Mesenteric fat pad (tissue), 1 donor: ENCODE results near the gene TOMM70. TPM values are rescaled to one million over a fixed set of nuclear protein-coding genes. Genes with fewer than 3 reads are reported as not detected.
"Not testable (repeated sequence)": the region's sequence is repeated elsewhere in the genome, so short reads cannot be mapped to it uniquely, and the experiment has no call there.

Source experiments
- DNase-seq: peaks from one replicate; pipeline ENCODE4 v3.0.0-alpha.2; 2020; ENCODE audit warnings: low spot score
- total RNA-seq: library from RNA; stranded (reverse); fragmentation: NEBNext Ultra II Directional; extraction: Animal tissue kit (Norgen Biotek cat#: 25700); gene quantifications from one replicate; pipeline ENCODE4 v1.2.1, GENCODE V29; 2021
- donor health status: DM: yes; HTN: yes; CAD: no.

TOMM70 gene
- total RNA-seq, 1 donor from 2014 or later: 47.8 TPM

GRCh38 chr3:100327377-100327776 is 73.5 kb downstream of the TOMM70 start:
- DNase-seq: not testable (repeated sequence)

- DNase-seq: no peak
Measured at GRCh38 chr3:100325827-100326226, 75.1 kb downstream of the TOMM70 start.

GRCh38 chr3:100324044-100324443 is 76.8 kb downstream of the TOMM70 start:
- no peak for DNase-seq

- no peak for DNase-seq
Measured at GRCh38 chr3:100319951-100320350, 80.9 kb downstream of the TOMM70 start.

DNA sequence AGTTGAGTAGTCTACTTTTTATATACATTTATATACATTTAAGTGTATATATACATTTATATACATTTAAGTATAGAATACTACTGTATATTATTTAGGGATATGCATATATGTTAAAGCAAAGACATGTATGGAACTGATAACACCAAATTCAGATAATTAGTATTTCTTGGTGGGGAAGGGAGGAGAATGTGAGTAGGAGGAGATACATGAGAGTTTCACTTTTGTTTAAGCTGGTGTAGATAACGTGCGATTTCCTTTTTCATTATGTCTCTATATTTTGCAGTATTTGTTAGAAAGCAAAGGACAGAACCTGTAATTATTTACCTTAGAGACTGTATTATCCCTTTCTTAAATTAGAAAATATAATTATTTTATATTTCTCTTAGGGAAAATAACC is 83.0 kb downstream of the TOMM70 start:
- no peak for DNase-seq

DNA sequence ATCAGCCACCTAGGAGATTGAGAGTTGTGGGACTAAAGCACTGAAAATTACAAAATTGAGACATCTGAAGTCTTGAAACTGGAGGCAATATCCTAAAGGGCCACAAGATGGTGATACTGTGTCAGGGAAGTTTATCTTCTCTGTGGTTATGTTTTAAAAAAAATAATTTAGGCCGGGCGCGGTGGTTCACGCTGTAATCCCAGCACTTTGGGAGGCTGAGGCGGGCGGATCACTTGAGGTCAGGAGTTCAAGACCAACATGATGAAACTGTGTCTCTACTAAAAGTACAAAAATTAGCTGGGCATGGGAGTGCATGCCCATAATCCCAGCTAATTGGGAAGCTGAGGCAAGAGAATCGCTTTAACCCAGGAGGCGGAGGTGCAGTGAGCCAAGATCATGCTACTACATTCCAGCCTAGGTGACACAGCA is 84.2 kb downstream of the TOMM70 start:
- DNase-seq: no peak

Other genes starting within 250 kb of the TOMM70 start
- 42.0 TPM for gene TBC1D23, start 140.1 kb downstream of the TOMM70 start, total RNA-seq
- 56.7 TPM for gene NIT2, start 66.3 kb downstream of the TOMM70 start, total RNA-seq
- 1.3 TPM for gene LNP1, start 450 bp upstream of the TOMM70 start, total RNA-seq
- 32.0 TPM for gene TMEM45A, start 91.5 kb upstream of the TOMM70 start, total RNA-seq
- not detected for gene ADGRG7, start 208.5 kb upstream of the TOMM70 start, total RNA-seq